ENCODE results near the gene UBE3B. TPM values are rescaled to one million over a fixed set of nuclear protein-coding genes. Genes with fewer than 3 reads are reported as not detected.

UBE3B gene
- total RNA-seq, 1 donor from 2014 or later = 39.1 TPM

DNA sequence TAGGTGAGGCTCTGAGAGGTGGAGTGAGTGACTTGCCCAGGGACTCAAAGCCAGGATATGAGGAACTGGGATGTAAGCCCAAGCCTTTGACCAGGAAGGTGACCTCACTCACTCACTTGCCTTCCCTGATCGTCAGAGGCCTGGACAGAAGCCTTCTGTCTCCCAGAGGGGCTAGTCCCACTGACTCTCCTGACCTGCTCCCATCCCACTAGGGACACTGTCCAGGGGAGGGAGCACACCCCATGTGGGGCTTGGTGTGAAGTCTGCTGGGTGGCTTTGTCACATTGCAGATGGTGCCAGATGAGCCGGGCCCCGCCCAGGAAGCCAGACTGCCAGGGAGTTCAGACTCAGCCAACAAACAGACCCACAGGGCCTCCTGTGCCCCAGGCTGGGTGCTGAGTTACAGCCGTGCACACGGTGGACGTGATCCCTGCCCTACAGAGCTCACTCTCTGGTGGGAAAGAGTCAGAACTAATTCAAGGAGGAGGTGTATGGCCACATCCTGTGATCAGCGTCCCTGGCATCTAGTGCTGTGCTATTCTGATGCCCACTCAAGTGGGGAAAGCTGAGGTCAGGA, 67.6 kb downstream of the UBE3B start:
- intact Hi-C loops (cut with DNase I) = no loop called here

GRCh38 chr12:109545826-109546225, 68.4 kb downstream of the UBE3B start:
- Histone ChIP-seq H3K36me3 (no peaks in the 10 kb centered on the region), H3K4me3 (no peak overlapping the region), H3K27me3 (peaks cover 29% of the 10 kb centered on the region), H3K4me1 (no peaks in the 10 kb centered on the region), H3K9me3 (no peaks in the 10 kb centered on the region), H3K27ac (no peak overlapping the region)
- intact Hi-C loops (cut with DNase I) = no loop called here
- ATAC-seq = no peak
- no peak for TF ChIP-seq CTCF (IDR thresholded peaks at IDR 0.05)
- no peak for DNase-seq

More for the DNA sequence above, 67.6 kb downstream of the UBE3B start:
- TF ChIP-seq CTCF (IDR thresholded peaks at IDR 0.05) = no peak
- DNase-seq (no peak), ATAC-seq (no peak)
- Histone ChIP-seq H3K4me3 (no peak overlapping the region), H3K9me3 (no peaks in the 10 kb centered on the region), H3K36me3 (no peaks in the 10 kb centered on the region), H3K27me3 (peaks cover 22% of the 10 kb centered on the region), H3K27ac (no peak overlapping the region), H3K4me1 (no peaks in the 10 kb centered on the region)

DNA sequence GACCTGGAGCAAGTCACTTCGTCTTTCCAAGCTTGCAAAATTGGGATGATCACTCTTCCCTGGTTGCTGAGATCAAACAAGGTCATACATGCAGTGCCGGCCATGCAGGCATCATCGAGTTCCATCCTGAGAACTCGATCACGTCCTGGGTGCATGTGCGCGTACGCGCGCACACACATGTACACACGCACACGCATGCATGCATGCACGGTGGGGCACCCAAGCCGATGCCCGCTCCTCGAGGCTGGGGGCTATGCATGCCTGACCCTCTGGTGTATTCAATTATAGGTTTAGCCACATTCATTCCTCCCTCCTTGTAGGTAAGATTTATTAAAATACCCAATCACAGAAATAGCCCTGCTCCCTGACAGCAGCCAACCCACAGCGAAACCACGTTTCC, 69.9 kb downstream of the UBE3B start:
- Histone ChIP-seq H3K4me3 (no peak overlapping the region), H3K36me3 (no peaks in the 10 kb centered on the region), H3K27me3 (peaks cover 29% of the 10 kb centered on the region), H3K27ac (no peak overlapping the region), H3K4me1 (no peaks in the 10 kb centered on the region), H3K9me3 (no peaks in the 10 kb centered on the region)
- DNase-seq (no peak), ATAC-seq (no peak)
- TF ChIP-seq CTCF (IDR thresholded peaks at IDR 0.05) = no peak
- intact Hi-C loops (cut with DNase I) = no loop called here

GRCh38 chr12:109548258-109548657, 70.8 kb downstream of the UBE3B start:
- Histone ChIP-seq H3K4me1 (no peaks in the 10 kb centered on the region), H3K27ac (no peak overlapping the region), H3K36me3 (no peaks in the 10 kb centered on the region), H3K27me3 (peaks cover 29% of the 10 kb centered on the region), H3K4me3 (no peak overlapping the region), H3K9me3 (no peaks in the 10 kb centered on the region)
- intact Hi-C loops (cut with DNase I) = no loop called here
- DNase-seq = no peak
- no peak for ATAC-seq
- TF ChIP-seq CTCF (IDR thresholded peaks at IDR 0.05) = no peak

GRCh38 chr12:109549613-109550270, 72.3 kb downstream of the UBE3B start:
- H3K36me3 ChIP-seq = no peaks in the 10 kb centered on the region
- H3K27ac ChIP-seq = no peak overlapping the region
- no peak for ATAC-seq
- H3K9me3 ChIP-seq = no peaks in the 10 kb centered on the region
- no peak for TF ChIP-seq CTCF (IDR thresholded peaks at IDR 0.05)
- no peak overlapping the region for H3K4me3 ChIP-seq
- no peaks in the 10 kb centered on the region for H3K4me1 ChIP-seq
- no peak for DNase-seq
- H3K27me3 ChIP-seq = peaks cover 29% of the 10 kb centered on the region
- intact Hi-C loops (cut with DNase I) = no loop called here

All from upper lobe of right lung (tissue), 1 donor.